Measurements from ENCODE around the gene ZNF644.
A peak's percentile ranks its signal among the peaks of the same experiment; 100 is the strongest.
"Not testable (repeated sequence)": the region's sequence is repeated elsewhere in the genome, so short reads cannot be mapped to it uniquely, and the experiment has no call there.

Gene ZNF644

DNA sequence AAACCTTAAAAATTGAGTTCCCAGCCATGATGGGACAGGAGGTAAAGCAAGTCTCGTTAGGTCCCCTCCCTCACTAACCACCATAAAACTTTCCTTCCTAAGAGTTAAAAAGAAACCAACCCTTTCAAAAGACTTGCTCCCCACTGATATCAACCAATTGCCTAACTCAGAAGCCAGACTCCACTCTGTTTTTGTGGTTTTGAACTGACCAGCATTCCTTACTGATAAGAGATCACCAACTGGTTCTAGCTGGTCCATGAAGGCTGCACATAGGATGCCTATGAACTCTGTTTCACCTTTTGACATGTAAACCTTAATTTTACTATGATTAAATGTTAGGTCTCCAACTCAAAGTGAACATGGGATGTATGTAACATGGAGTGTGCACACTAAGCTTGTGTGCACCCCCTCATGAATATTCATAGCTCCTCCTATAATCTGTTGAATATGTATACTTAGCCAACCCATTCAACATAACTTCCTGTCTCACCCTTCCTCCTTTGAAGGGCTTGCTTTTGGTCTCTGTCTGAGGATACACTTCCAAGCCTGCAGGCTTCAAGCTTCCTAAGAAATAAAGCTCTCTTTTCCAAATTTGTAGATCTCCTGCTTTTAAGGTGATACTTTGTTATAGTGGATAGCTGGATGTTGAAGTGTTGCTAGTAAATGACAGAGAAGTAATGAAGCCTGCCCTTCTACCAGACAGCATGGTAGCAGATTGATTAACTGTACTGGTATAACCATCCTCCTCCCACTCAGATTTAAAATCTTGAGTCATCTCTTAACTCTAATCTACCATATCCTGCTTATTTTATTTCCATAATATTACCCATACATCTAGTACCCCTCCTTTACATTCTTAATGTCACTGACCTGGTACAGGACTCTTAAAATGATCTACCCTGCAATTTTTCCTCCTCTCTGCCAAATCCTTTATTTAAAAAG is 95.6 kb downstream of the ZNF644 start:
- DNase-seq (ENCODE audit: low read depth): peak; percentile 97

DNA sequence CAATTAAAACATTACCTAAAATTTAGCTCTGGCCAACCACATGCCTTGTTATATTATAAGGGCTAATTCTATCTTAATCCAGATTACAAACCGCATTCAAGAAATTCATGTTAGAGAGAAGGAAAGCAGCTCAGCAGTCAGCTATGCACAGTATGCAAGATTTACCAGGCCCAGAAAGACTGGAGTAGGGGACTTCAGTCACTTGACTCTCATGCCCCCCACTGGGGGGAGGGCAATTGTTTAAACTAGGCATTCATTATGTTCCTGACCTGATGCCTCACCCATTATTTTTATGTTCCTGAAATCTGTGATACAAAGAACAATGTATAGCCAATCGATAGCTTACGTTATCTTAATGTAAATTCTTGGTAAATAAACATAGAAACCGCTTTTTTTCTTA is 96.9 kb downstream of the ZNF644 start:
- peak; percentile 72 for DNase-seq (ENCODE audit: low read depth)

DNA sequence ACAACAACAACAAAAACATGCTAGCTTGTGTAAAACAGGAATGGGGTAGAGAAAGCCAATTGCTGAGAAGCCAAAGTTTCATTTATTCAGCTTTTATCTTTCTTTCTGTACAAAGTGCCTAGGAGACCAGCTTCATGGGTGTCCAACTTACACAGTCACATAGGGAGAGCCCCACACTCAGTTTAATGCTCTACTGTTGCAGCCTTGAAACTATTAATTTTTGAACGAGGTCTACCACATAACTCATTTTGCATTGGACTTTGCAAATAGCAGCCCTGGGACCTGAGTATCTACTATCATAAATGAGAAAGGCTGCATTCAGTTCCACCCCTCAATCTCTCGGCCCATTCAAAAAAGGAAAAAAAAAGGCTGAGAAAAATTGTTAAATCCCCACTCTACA is 98.8 kb downstream of the ZNF644 start:
- no peak for DNase-seq (ENCODE audit: low read depth)

DNA sequence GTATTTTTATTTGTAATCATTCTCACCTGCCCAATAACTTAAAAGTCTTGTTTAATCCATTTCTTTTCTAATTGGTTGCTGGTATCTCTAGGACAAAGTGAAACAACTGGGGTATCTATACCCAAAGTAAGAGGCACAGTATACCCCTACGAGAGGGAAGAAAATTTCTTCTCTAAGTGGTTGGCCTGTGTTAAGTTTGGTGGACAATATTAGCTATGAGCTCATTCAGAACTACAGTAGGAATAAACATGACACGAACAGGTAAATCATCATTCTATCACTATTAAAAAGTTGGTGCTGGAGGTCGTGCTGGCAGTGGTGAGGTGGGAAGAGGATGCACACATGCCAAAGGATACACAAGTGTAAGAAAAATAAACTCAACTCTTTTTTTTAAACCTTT is 99.6 kb downstream of the ZNF644 start:
- DNase-seq (ENCODE audit: low read depth): no peak

DNA sequence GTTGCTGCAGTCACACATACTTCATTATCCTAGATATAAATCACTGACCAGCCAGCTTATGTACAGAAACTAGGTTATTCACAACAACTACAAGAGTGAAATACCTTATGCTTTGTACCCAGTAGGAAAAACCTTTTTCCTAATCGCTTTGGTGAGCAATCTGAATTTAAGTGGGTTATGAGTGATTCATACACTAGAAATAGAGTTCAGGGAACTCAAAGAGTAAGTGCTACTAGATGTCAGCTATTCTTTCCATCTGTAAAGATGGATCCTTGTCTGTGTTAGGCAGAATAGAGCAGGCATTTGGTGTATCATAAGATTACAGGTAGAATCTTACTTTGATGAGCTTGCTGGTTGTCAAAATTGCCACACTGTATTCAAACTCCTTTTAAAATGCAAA is 101.9 kb downstream of the ZNF644 start:
- peak; percentile 44 for DNase-seq (ENCODE audit: low read depth)

DNA sequence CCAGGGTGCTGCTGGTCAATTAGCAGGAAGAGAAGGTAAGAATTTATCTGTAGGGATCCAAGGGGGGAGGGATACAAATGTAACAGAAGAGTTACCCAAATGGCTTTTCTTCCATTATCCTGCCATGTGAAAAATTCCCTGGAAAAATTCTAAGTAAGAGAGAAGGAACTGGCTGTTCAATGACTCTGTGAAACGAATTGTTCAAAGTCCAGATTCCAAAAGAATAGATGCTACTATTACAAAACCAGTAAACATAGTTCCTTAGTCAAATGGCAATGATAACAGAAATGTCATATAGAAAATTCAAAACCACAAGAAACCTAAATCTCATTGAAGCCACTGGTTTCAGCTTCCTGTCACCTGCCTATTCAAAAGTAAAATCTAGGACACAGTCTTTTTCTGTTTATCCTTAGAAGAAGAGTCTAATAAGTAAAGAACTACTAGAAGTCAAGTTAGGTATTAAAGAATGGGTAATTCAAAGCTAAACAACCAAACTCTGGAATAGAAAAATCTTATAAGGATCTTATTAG is 102.6 kb downstream of the ZNF644 start:
- no peak for DNase-seq (ENCODE audit: low read depth)

DNA sequence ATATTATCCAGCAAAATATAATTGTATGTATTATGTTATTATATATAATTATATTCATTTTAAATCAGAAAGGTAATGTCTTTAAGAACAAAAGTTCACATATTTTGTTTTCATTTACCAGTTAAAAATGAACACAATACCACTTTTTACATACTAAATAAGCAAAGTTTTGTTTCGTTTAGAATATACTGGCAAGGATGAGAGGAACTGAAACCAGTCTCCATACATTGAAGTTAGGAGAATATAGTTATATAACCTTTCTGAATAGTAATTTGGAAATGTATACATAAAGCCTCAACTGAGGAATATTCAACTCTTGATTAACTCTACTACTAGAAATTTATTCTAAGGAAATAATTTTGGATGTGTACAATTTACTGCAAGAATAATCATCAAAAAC is 110.5 kb downstream of the ZNF644 start:
- DNase-seq (ENCODE audit: low read depth): no peak

DNA sequence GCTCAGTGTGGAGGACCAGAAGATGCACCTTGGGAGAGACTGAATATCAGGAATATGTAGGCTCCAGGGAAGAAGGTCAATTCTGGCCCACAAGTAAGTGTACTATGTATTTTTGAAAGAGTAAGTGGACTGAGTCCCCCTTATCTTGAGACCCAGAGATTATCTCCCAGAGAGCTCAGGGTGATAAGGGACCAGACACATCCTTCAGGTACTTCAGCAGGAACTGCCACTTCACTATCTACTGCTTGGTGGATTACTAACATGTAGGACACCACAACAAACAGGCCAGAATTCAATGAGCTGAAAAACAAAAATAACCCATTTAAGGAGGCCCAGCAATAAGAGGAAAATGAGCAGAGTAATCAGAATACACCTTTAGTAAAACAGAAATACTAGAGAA is 119.2 kb downstream of the ZNF644 start:
- DNase-seq (ENCODE audit: low read depth): no peak

DNA sequence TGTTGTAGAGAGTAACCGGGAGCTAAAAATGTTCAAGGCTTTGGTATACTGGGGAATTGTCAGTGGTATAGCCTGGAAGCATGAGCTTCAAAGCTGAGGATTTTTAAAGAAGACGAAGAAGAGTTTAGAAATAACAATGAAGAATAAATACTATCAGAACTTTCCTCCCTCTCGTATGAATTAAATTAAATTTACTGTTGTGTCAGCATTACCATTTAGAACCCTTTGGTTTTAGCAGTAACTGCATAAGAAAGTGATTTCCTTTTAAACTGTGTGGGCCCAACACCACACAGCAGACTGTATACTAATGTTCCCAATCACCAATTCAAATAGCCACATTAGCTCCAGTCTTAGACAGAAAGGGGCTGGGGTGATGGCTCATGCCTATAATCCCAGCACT is 122.6 kb downstream of the ZNF644 start:
- DNase-seq (ENCODE audit: low read depth): no peak

DNA sequence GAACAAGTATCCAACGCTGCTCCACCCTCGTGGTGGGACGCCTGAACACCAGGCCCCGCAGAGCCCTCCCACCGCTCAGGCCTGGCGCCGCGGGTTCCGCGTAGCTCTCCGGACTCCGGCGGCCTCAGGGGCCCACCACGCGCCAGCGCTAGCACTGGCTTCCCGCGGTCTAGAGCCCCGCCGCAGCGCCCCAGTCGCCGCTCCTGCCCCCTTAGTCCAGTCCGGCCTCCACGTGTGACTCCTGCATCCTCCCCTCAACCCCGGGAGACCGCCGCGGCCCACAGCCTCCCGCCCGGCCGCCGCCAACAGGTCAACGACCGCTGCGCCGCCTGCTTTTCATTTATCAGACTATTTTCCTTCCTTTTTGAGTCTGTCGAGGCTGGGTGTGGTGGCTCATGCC is 128.2 kb downstream of the ZNF644 start:
- DNase-seq (ENCODE audit: low read depth): not testable (repeated sequence)

DNA sequence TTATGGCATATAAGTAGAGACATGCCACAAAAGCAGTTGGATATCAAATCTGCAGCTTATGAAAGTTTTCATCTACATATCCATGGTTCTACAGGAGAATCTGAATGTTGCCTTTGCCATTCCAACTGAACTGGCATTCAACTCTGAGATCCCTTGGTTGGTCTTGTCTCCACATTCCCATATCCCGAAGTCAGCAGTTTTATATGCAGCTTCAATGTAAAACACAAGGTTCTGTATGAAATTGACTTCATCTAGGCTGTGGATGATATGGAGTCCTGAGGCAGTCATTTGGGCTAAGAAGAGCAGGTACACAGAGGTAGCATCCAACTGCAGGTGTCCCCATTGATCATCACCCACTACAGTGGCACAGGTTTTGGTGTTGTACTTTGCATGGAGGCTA is 129.0 kb downstream of the ZNF644 start:
- DNase-seq (ENCODE audit: low read depth): not testable (repeated sequence)

DNA sequence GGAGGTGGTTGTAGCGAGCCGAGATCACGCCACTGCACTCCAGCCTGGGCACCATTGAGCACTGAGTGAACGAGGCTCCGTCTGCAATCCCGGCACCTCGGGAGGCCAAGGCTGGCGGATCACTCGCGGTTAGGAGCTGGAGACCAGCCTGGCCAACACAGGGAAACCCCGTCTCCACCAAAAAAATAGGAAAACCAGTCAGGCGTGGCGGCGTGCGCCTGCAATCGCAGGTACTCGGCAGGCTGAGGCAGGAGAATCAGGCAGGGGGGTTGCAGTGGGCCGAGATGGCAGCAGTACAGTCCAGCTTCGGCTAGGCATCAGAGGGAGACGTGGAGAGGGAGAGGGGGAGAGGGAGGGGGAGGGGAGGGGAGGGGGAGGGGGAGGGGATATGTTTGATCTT is 129.6 kb downstream of the ZNF644 start:
- not testable (repeated sequence) for DNase-seq (ENCODE audit: low read depth)

DNA sequence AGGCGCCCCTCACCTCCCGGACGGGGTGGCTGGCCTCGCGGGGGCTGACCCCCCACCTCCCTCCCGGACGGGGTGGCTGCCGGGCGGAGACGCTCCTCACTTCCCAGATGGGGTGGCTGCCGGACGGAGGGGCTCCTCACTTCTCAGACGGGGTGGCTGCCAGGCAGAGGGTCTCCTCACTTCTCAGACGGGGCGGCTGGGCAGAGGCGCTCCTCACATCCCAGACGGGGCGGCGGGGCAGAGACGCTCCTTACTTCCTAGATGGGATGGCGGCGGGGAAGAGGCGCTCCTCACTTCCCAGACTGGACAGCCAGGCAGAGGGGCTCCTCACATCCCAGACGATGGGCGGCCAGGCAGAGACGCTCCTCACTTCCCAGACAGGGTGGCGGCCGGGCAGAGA is 130.1 kb downstream of the ZNF644 start:
- DNase-seq (ENCODE audit: low read depth): not testable (repeated sequence)

DNA sequence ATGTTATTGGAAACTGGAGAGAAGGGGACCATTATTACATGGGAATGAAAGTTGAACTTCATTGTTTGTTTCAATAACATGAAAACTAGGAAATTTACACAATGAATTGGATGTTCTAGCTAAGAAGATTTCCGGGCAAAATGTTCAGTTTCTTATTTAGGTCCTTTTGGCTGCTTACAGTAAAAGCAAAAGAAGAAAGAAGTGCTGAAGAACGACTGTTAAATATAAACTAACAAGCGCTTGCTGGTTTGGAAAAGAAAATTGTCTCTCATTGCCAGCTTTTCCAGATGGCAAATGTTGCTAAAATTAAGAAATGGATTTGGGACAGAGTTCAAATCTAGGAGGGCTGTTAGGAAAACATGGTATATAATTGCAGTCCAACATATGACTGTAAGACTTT is 139.6 kb downstream of the ZNF644 start:
- DNase-seq (ENCODE audit: low read depth): no peak

DNA sequence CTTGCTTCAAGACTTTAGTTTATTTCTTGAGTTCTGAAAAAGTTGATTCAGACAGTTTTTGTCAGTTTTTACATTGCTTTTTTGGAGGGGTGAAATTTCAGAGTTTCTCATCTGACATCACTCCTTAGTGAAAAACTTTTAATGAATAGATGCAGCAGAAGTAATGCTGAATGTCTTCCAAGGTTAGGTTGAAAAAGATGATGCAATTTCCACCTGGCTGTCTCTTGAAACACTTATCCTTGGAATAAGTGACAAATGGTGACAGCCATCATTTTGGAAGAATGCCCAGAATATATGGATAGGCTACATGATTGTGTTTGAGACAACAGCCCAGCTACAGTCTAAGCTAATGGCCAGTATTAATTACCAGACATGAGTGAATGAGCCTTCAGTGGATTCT is 140.8 kb downstream of the ZNF644 start:
- DNase-seq (ENCODE audit: low read depth): no peak

DNA sequence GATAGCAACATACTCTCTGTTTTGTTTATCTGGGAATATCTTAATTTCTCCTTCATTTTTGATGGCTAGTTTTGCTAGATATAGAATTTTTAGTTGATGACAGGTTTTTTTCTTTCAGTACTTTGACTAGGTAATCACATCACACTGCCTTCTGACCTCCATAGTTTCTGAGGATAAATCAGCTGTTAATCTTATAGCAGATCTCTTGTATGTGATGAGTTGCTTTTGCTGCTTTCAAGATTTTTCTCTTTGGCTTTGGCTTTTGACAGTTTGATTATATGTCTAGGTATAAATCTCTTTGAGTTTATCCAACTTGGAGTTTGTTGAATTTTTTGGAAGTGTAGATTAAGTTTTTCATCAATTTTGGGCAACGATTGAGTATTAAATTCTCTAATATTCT is 142.6 kb downstream of the ZNF644 start:
- no peak for DNase-seq (ENCODE audit: low read depth)

DNA sequence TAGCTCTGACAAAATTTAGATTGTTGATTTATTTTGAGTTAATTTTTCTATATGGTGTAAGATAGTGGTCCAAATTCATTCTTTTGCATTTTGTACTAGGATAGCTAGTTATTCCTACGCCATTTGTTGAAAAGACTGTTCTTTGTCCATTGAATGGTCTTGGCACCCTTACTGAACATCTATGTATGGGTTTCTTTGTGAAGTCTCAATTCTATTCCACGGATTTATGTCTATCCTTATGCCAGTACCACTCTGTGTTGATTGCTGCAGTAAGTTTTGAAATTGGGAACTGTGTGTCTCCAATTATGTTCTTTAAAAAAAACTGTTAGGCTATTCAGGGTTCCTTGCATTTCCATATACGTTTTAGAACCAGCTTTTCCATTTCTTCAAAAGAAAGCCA is 145.7 kb downstream of the ZNF644 start:
- DNase-seq (ENCODE audit: low read depth): no peak

All from iris pigment epithelial cell (primary cell).